Left lung (tissue), 10 donors: Measurements from ENCODE around the gene PIANP. TPM values are rescaled to one million over a fixed set of nuclear protein-coding genes. Genes with fewer than 3 reads are reported as not detected.
A peak's percentile ranks its signal among the peaks of the same experiment; 100 is the strongest.

Experiments used
- ATAC-seq: fragments of 200-7000 bp; cut with Tn5 transposase; one replicate; pipeline ENCODE4 v1.9.1; 2020; ENCODE audit warnings: moderate library complexity
- DNase-seq, 4 donors: peaks; one replicate each; pipeline ENCODE4 v3.0.0-alpha.2; 2013 to 2020
- H3K27ac ChIP-seq, 2 donors: fragments of 200-600 bp; sonication (generic) in 1 of 2; one replicate each; pipeline versions ENCODE4 v1.5.0 to v1.8.0; 2020 to 2021
- H3K27me3 ChIP-seq, 2 donors: fragments of 200-600 bp; sonication (generic) in 1 of 2; one replicate each; pipeline versions ENCODE4 v1.5.0 to v1.8.0; 2020 to 2021
- H3K36me3 ChIP-seq, 2 donors: fragments of 200-600 bp; sonication (generic) in 1 of 2; one replicate each; pipeline versions ENCODE4 v1.5.0 to v1.8.0; 2020 to 2021
- H3K4me1 ChIP-seq, 2 donors: fragments of 200-600 bp; one replicate each; pipeline ENCODE4 v1.8.0; 2021
- H3K4me3 ChIP-seq, 2 donors: fragments of 200-600 bp; sonication (generic) in 1 of 2; one replicate each; pipeline versions ENCODE4 v1.5.0 to v1.8.0; 2020 to 2021; ENCODE audit warnings: mild to moderate bottlenecking in 1 of 2
- H3K9me3 ChIP-seq, 2 donors: fragments of 200-600 bp; sonication (generic) in 1 of 2; one replicate each; pipeline versions ENCODE4 v1.5.0 to v1.8.0; 2020 to 2021
- CTCF ChIP-seq, 2 donors: fragments of 200-600 bp; sonication (generic) in 1 of 2; IDR thresholded peaks; one replicate each; pipeline versions ENCODE4 v1.5.0 to v1.8.0; 2021; ENCODE audit warnings: antibody characterized with exemption in 2 of 2
- intact Hi-C, 2 donors: fragments of 100-400 bp; cut with DNase I; formaldehyde crosslinking; loops; one replicate each; pipeline versions ENCODE4 v1.11.2 to v1.14.2; 2022
- polyA plus RNA-seq, 6 donors: library from polyadenylated mRNA; unstranded; fragments of 120-200 nt; gene quantifications; one replicate each; pipeline ENCODE4 v1.2.1, GENCODE V29; 2013; ENCODE audit not compliant: insufficient read length in 6 of 6
- total RNA-seq, 2 donors: library from RNA; stranded (reverse); fragmentation: NEBNext Ultra II Directional; extraction: Animal tissue kit (Norgen Biotek cat#: 25700); gene quantifications; one replicate each; pipeline ENCODE4 v1.2.1, GENCODE V29; 2021
- donor health status: DM: no; HTN: yes; CAD: no.
- donor health status: DM: no; HTN: no; CAD: no.

PIANP gene
- total and polyA plus RNA-seq, 8 donors = 0.18 to 8.0 (median 5.6) TPM

DNA sequence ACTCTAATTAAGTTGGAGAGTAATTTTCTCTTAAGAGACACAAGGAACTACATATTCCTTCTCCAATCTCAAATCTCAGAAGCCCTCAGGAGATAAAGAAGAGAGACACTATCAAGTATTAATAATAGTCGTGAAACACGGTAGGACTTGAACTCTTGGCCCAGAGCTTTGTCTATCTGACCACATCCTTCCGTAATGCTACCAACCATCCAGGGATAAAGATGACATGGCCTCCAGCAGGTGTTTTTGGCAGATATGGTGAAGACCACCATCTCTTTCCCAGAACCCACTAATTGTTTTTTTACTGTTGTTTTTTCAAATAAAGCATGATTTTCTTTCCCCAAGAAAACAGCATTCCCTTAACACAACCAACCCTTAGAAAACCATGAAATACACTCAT lies 14.8 kb downstream of the PIANP start:
- DNase-seq (no peak), ATAC-seq (no peak)
- Histone ChIP-seq H3K27me3 (no peaks in the 10 kb centered on the region), H3K36me3 (peaks cover 0 to 36% of the 10 kb centered on the region in 2 donors), H3K4me3 (no peak overlapping the region), H3K9me3 (no peaks in the 10 kb centered on the region), H3K4me1 (peaks cover 10 to 55% of the 10 kb centered on the region in 2 donors), H3K27ac (no peak overlapping the region)
- no peak for TF ChIP-seq CTCF (IDR thresholded peaks at IDR 0.05)
- intact Hi-C loops = no loop called here

- no peak for ATAC-seq
- peak; percentile 37 to 44 for TF ChIP-seq CTCF (IDR thresholded peaks at IDR 0.05)
- intact Hi-C loops = no loop called here
These were observed 16.0 kb downstream of the PIANP start for GRCh38 chr12:6684609-6685008.

GRCh38 chr12:6676962-6677361 lies 23.7 kb downstream of the PIANP start:
- Histone ChIP-seq H3K4me1 (peaks cover 0 to 13% of the 10 kb centered on the region in 2 donors), H3K4me3 (no peak overlapping the region), H3K9me3 (no peaks in the 10 kb centered on the region), H3K27me3 (no peaks in the 10 kb centered on the region), H3K36me3 (peaks cover 0 to 96% of the 10 kb centered on the region in 2 donors), H3K27ac (no peak overlapping the region)
- DNase-seq (no peak), ATAC-seq (no peak)
- no peak for TF ChIP-seq CTCF (IDR thresholded peaks at IDR 0.05)
- intact Hi-C loops = no loop called here

More at GRCh38 chr12:6684609-6685008, 16.0 kb downstream of the PIANP start:
- Histone ChIP-seq H3K27ac (no peak overlapping the region), H3K9me3 (no peaks in the 10 kb centered on the region), H3K36me3 (peaks cover 0 to 47% of the 10 kb centered on the region in 2 donors), H3K4me3 (no peak overlapping the region), H3K4me1 (peaks cover 10 to 52% of the 10 kb centered on the region in 2 donors), H3K27me3 (no peaks in the 10 kb centered on the region)
- DNase-seq = no peak

DNA sequence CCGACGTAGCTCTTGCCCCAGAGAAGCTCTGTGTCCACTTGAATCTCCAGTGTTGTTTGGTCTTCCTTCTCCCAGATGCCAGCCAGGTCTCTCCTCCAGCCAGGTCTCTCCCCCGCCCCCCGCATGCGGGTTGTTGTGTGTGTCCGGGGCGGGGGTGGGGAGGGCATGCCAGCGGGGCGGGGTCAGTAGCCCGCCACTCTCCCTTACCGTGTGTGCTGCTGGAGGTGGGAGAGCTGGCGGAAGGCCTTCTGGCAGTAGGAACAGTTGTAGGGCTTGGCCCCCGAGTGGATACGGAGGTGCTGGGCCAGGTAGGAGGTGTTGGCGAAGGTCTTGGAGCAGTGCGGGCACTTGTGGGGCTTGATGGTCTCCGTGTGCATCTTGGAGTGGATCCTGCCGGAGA lies 28.5 kb downstream of the PIANP start:
- no peak for TF ChIP-seq CTCF (IDR thresholded peaks at IDR 0.05)
- Histone ChIP-seq H3K4me3 (no peak overlapping the region), H3K36me3 (peaks cover 4 to 100% of the 10 kb centered on the region in 2 donors), H3K27me3 (no peaks in the 10 kb centered on the region), H3K4me1 (no peaks in the 10 kb centered on the region), H3K27ac (no peak overlapping the region), H3K9me3 (no peaks in the 10 kb centered on the region)
- ATAC-seq (no peak), DNase-seq (no peak)
- intact Hi-C loops = no loop called here

DNA sequence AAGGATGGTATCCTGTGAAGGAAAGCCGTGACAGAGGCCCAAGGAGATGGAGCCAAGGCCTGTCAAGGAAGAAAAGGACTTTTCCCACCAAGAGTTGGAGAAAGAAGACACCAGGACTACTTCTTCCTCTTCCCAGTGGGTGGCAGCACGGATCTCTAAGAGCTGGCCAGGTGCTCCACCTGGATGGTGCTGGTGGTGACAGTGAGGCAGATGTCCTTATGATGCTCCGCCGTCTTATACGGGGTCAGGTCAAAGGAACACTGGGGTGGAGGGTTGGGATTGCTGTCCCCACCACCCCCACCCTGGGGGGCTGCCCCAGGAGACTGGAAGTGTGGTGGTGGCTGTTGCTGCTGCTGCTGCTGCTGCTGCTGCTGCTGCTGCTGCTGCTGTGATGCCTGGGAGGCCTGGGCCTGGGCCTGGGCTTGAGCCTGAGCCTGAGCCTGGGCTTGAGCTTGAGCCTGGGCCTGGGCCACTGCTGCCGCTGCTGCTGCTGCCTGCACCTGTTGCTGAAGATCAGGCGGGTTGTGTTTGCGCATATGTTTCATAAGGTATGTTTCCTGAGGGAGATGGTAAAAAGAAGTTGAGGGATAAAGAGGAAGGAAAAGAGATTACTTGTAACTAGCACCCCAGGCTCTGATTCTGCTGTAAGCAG lies 32.9 kb downstream of the PIANP start:
- peaks cover 0 to 19% of the 10 kb centered on the region in 2 donors for H3K4me1 ChIP-seq
- ATAC-seq (no peak), DNase-seq (no peak)
- intact Hi-C loops = no loop called here
- TF ChIP-seq CTCF (IDR thresholded peaks at IDR 0.05) = no peak
- H3K9me3 ChIP-seq = no peaks in the 10 kb centered on the region
- H3K4me3 ChIP-seq = no peak overlapping the region
- H3K27ac ChIP-seq = peak overlapping the region in 1 of 2 donors; percentile 1
- no peaks in the 10 kb centered on the region for H3K27me3 ChIP-seq
- H3K36me3 ChIP-seq = peaks cover 4 to 68% of the 10 kb centered on the region in 2 donors
